HTR-8/SVneo (cell line): ENCODE data around the gene RANBP3.
A peak's percentile ranks its signal among the peaks of the same experiment; 100 is the strongest.
"Not testable (repeated sequence)": the region's sequence is repeated elsewhere in the genome, so short reads cannot be mapped to it uniquely, and the experiment has no call there.

Source experiments
- DNase-seq: peaks from one replicate; pipeline ENCODE4 v3.0.0; 2011; ENCODE audit warnings: low spot score, mixed read lengths; ENCODE audit not compliant: insufficient read length
- FAIRE-seq: peaks from 2 replicates; lab custom pipeline; 2011; peaks lifted over from hg19 to GRCh38; lab: Jason Lieb, UNC

The RANBP3 gene, protein sequence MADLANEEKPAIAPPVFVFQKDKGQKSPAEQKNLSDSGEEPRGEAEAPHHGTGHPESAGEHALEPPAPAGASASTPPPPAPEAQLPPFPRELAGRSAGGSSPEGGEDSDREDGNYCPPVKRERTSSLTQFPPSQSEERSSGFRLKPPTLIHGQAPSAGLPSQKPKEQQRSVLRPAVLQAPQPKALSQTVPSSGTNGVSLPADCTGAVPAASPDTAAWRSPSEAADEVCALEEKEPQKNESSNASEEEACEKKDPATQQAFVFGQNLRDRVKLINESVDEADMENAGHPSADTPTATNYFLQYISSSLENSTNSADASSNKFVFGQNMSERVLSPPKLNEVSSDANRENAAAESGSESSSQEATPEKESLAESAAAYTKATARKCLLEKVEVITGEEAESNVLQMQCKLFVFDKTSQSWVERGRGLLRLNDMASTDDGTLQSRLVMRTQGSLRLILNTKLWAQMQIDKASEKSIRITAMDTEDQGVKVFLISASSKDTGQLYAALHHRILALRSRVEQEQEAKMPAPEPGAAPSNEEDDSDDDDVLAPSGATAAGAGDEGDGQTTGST

DNA sequence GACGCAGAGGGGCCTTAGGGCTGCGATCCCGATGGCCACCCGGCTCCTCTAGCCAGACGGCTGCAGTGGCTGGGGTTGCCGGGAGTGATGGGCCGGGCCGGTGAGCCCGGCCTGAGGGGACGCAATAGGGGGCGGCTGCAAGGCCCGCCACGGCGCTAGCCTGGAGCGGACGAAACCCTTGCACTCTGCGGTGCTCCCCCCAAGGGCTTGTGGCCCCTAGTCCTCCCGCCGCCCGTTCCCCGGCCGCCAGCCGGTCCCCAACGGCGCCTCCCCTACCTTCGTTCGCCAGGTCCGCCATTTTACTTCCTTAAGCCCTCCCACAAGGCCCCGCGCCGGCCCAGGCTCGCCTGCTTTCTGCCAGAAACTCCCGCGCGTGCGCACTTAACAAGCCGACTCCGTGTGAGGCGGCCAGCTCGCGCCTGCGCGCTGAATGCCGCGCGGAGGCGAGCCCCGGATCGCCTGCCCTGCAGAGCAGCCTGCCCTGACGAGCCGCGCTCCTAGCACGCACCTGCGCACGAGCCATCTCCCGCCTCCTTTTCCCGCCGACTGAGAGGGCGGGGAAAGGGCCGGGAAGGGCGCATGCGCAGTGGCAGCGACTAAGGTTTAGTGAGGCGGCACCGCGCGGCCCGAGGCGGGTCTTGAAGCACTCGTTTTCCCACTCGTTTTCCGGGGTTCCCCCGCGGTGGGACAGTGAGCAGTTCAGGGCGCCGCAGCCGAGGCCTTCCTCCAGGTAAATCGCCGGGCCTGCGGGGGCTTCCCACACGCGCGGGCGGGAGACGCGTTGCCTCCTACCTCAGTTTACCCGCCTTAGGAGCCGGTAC lies at the start of gene RANBP3:
Gene RANBP3, minus strand, starts transcription at position 356 of the 821 bp plus-strand sequence. Its CDS starts 58 bp downstream, at position 298.
- FAIRE-seq, result peak; percentile 86
- peak; percentile 98 for DNase-seq

DNA sequence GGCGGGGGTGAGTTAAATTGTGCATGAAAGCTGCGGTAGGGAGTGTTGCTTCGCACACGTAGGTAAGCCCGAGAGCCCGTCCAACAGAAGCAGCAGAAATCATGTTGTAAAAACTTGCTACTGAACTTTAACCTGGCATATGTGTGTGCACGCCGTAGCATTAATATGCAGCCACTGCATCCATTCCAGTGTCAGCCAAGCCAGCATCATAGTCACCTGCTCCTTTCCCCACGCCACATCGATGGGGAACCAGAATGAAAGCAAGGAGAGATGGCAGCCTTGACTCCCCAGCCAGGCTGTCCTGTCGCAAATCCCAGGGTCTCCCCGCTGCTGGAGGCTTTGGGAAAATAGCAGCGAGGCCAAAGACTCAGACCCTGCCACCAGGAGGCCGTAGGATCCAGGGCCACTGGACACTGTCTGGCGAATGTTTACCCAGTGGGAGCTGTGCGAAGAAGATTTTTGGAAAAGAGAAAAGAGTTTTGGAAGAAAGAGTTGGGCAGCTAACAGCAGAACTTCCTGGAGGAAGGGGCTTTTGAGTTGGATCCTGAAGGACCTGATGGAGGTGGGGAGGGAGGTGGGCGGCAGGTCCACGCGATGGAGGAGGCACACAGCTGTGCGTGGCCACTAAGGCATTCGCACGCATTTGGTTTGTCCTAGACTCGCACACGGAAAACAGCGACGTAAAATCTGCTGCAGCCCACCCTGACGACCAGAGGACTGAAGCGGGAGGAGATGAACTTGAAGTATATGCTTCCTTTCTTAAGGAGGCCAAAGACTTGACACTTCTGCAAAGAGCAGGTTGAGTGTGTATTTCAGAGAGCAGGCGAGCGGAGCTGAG lies 48.7 kb upstream of the RANBP3 start:
- no peak for FAIRE-seq

DNA sequence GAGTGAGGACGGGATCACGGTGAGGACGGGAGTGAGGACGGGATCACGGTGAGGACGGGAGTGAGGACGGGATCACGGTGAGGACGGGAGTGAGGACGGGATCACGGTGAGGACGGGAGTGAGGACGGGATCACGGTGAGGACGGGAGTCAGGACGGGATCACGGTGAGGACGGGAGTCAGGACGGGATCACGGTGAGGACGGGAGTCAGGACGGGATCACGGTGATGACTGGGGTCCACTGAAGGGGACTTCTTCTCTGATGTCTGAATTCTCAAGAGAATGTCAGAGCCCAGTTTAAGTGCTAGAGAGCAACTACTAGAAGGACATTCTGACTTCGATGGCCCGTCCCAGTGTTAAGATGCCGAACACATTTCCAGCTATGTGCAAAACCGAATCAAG lies 46.8 kb upstream of the RANBP3 start:
- not testable (repeated sequence) for FAIRE-seq, DNase-seq

More for the DNA sequence above, 48.7 kb upstream of the RANBP3 start:
- DNase-seq, result no peak

DNA sequence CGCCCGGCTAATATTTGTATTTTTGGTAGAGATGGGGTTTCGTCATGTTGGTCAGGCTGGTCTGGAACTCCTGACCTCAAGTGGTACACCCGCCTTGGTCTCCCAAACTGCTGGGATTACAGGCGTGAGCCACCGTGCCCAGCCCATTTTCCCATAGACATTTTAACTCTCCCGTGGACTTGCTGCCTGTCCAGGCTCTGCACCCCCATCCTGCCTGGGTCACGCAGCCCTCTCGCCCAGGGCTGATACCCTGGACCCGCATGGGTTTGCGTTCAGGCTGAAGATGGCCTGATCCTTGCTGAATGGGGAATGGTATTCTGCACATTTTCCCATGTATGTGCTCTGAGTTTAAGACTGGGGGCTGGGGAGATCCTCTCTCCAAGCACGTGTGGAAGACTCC lies 46.0 kb upstream of the RANBP3 start:
- FAIRE-seq (no peak), DNase-seq (no peak)

DNA sequence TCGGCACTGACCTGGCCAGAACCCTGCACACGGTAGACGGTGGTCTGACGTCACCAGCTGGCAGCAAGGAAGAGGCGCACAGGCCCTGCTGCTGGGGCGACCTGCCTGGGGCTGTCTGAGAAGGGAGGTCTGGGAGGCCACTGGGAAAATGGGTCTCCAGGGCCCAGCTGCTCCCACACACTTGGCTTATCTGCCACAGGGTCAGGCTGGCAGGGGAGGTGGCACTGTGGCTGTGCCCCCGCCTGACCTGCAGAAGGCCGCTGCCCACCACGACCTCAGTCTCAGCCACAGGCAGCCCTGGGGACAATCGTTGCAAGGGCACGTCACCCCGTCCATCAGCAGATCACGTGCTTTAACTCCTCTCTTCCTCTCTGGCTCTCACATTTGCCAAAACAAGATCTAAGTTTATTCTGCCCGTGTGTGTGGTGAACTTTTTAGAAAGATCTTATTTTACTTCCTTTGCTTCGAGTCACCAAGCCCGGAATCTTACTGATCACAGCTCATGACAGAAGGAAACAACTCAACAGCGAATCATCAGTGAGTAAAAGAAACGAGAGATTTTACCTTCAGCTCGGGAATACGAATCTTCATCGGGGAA lies 45.2 kb upstream of the RANBP3 start:
- DNase-seq (peak; percentile 24), FAIRE-seq (no peak)

DNA sequence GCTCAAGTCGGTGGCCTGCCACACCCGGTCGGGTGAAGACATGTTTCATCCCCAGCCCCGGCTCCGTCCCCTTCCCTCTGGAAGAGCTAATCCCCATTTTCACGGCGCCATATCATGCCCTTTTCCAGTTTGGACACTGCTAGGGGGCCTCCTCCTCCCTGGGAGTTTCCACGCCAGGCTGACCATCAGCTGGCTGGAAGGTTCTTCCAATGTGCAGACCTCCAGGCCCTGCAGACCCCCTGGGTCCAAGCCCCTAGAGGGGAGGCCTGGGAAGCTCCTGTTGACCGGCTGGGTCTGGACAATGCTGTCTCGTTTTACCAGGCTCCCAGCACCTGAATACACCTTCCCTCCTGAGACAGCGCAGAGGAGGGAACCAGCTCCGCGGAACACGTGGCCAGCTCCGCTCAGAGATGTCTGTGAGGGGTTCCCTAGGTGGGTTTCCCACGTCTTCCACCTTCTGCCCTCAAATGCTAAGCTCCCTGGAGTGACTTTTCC lies 44.7 kb upstream of the RANBP3 start:
- no peak for FAIRE-seq

DNA sequence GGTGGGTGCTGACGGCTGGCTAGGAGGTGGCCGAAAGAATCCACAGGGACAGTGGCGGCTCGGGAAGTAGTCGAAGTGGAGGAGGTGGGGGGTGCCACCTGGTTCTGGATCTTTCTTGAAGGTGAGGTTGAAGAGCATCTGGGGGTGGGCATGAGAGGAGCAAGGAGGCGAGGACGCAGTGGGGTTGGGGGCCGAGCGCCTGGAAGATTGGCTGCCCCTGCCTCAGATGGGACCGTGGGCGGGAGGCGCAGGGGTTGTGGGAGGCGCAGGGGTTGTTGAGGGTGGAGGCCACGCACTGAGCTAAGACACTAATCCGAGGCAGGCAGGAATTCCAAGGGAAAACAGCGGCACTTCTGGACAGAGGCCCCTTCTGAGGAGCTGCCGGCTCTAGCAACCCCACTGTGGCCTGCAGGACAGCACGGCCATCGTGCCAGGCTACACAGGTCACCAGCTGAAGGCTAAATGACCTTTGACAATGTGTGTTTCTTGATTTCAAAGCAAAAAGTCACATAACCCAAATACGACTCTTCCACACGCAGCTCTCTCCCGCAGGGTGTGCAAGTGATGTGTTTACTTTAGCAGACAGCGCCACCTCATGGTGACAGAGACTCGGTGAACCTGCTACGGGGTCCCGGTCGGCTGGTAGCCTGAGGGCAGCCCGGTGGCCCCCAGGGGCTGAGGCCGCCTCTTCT lies 44.1 kb upstream of the RANBP3 start:
- FAIRE-seq, result peak; percentile 65
- DNase-seq, result peak; percentile 54

More for the DNA sequence above, 44.7 kb upstream of the RANBP3 start:
- DNase-seq, result no peak

DNA sequence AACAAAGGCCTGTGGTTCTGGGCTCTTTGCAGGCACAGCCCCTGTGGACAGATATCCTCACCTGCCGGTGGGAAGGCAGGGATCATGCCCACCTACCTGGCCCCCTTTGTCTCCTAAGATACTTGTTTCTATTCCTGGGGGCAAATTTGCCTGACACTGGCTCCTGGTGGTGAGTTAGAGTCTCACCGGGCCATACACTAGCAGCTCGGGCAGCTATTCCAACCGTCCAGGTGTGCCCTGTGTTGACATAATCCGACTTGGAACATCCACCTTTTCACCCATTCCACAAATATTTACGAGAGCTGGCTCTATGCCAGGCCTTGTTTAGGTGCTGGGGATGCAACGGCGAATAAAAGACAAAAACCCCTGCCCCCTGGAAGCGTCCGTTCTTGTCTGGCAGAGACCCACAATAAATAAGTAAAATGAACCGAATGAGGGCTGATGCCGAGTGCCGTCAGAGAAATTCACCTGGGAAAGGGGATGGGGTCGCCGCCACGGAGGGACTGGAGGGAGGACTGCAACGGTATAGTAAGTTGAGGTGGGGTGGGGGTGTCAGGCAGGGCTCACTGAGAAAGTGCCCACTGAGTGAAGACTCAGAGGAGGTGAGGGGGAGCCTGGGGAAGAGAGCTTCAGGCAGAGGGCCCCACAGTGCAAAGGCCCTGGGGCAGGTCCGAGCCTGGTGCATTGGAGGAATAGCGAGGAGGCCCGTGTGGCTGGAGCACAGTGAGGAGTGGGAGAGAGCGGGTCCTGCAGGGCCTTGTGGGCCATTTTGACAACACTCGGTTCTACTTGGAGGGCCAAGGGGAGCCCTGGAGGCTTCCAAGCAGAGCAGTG lies 43.2 kb upstream of the RANBP3 start:
- FAIRE-seq (no peak), DNase-seq (no peak)

DNA sequence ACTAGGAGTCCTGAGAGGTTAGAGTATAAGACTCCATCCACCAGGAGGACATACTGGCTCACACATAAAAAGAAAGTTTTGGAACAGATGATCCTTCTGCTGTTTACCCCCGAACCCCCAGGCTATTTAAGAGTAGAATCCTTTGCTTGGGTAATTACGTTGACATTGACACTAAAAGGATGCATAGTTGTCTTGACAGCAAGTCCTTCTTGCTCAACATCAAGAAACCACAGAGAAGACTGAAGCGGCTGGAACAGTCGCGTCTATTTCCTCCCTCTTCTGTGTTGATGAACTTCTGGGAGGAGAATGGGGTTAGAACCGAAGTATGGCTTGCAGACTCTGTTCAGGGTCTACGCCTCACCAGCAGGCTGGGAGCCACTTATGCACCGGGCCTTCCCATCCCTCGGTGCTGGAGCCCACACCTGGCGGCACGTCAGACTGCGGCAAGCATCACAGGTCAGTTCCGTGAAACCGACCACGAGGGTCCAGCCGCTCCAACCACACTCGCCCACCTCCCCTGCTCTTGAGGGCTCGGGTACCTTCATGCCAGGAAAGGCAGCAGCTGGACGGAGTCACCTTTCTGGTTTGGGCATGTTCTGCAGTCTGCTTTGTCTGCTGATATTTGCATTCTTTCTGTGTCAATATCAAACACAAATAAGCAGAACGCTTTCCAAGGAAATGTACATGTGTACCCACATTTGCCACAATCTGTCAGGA lies 42.4 kb upstream of the RANBP3 start:
- FAIRE-seq (no peak), DNase-seq (no peak)

DNA sequence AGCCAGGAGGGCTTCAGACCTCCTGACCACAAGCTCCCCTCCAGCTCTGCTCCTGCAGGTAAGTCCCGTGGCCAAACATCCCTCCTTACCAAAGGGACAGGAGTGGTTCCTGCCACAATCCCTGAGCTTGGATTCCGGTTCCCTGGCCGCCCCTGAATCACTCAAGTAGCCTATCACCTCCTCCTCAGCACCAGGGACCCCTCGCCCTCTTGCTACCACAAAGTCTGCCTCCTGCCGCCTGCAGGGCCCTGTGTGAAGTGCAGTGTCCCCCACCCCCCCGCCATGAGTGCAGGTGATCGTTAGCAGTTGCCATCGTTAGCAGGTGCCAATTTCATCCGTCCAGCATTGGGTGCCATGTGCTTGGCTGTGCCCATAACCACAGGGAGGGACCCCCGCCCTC lies 40.8 kb upstream of the RANBP3 start:
- DNase-seq, result no peak
- no peak for FAIRE-seq

DNA sequence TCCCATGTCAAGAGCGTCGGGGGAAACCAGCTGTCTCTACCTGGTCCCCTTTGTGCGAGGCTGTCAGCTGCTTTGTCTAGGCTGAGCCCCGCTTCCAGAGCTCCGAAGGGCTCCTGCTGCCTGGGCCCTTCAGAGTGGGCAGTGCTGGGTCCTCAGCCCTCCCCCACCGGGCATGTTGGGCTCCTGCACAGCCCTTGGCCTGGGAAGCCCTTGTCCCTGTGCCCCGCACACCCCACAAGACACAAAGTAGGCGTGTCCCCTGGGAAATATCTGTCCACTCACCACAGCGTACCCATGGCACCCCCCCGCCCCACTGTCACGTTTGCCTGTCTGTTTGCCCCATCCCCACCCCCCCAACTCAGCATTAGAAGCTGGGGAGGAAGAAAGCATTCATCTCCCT lies 39.6 kb upstream of the RANBP3 start:
- DNase-seq (no peak), FAIRE-seq (no peak)

DNA sequence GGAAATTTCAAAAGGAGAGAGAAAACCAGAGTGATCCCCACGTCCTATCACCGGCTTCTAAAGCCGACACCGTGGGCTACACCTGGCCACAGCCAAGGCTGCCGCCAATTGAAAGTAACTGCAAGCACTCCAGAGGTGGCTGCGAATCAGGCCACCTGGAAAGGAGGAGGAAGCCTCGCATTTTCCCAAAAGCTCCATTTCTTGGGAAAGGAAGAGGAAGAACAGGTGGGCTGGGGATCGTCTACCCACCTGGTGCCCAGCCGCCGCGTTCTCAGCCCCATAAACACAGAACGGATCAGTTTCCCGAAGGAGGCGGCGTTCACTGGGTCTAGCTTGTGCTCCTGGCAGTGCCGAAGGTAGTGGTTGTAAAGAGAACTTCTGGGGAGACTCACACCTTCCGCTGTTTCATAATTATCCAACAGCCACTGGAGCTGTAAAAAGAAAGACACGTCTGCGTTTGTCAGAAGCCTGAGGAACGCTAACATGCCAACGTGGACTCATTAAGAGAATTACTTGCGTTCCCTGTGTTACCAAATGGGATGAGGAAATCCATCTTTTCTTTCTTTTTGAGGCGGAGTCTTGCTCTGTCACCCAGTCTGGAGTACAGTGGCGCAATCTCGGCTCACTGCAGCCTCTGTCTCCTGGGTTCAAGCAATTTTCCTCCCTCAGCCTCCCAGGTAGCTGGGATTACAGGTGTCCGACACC lies 38.1 kb upstream of the RANBP3 start:
- no peak for FAIRE-seq
- no peak for DNase-seq

DNA sequence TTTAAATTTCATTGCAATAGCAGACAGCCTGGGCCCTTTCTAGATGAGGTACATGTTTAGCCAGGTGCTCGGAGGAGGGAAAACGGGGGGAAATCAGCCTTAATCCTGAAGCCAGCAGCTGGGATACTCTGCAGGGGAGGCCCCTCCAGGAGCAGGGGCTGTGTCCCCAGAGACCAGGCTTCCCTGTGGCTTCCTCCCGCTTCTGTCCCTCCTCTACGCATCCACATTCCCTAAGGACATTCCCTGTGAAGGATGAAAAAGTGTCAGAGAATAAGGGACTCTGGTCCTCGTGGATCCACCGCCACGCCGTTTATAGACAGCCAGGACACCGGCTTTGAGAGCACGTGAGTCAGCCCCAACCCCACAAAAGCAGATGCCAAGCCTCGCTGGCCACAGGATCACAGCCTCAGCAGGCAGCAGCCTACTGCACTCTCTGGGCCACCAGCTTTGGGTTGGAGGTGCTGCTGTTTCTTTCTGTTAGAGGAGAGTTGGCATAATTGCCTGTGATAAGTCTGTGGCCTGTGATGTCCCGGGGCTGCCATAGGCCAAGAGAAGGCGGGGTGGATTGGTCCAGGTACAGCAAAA lies 36.7 kb upstream of the RANBP3 start:
- no peak for DNase-seq
- FAIRE-seq, result no peak

DNA sequence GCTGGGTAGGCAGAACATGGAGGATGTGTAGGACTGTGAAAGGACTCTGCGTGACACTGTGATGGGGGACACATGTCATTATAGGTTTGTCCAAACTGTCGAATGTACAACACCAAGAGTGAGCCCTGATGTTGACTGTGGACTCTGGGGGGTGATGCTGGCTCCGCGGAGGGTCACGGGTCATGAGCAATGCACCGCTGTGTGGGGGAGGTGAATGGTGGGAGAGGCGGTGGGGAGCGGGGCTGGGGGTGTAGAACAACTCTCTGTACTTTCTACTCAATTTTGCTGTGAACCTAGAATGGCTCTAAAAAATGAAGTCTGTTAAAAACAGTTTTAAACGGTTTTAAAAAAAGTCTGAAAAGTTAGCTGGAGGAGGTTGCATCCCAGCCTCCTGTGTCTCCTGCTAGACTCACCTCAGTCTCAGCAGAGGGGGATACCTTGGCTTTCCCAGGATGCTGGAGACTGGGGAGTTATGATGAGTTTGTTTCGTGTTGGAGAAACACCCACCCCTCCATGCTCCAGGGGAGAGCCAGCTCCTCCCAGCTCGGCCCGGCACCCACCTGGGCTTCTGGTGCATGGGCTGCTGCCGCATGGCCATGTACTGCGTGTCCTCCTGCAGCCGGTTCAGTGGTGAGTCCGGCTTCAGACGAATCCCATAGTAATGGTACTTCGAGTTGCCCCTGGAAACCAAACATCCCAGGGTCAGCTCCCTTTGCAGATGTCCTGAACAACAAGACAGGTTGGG lies 34.7 kb upstream of the RANBP3 start:
- DNase-seq (no peak), FAIRE-seq (no peak)

DNA sequence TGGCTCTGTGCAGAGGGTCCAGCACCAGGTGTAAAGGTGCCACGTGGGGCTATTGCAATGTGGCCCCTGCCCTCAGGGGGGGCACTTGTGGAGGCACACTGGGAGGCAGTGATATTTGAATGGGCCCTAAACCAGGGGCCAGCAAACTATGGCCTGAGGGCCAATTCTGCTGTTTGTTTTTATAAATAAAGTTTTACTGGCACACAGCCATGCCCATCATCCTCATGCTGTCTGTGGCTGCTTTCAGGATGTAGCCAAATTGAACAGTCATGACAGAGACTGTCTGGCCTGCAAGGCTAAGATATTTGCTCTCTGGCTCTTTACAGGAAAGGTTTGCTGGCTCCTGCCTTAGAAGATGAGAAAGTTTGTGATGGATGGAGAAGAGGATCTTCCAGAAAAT lies 33.9 kb upstream of the RANBP3 start:
- FAIRE-seq, result no peak
- no peak for DNase-seq

DNA sequence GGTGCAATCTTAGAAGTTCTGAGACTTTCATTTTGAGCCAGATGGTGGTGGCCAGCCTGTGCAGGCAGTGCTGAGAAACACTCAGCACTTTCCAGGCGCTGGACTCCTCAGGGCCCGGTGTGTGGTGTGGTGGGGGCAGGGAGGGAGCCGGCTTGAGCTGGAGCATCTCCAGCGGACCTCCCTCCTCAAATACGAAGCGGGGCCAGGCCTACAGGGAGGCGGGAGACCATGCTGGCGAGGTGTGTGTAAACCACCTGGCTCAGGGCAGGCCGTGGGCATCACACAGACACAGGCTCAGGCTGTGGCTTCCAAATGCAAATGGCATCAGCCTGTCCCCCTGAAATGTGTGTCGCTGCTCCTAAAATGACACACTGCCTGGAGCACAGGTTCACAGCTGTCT lies 33.3 kb upstream of the RANBP3 start:
- DNase-seq, result no peak
- no peak for FAIRE-seq
